Prostate gland (tissue), 2 donors: ENCODE results near the gene SAP30L. TPM values are rescaled to one million over a fixed set of nuclear protein-coding genes. Genes with fewer than 3 reads are reported as not detected.

Source experiments
- DNase-seq: peaks from one replicate; pipeline ENCODE4 v3.0.0-alpha.2; 2019; ENCODE audit warnings: low spot score
- H3K27ac ChIP-seq, 2 donors: fragments of 200-600 bp; sonication (generic); 2 replicates each; pipeline ENCODE4 v1.5.1; 2017 to 2019
- H3K27me3 ChIP-seq: fragments of 200-600 bp; sonication (generic); replicated peaks from 2 replicates; pipeline ENCODE4 v1.5.1; 2019; ENCODE audit not compliant: insufficient read depth
- H3K36me3 ChIP-seq, 2 donors: fragments of 200-600 bp; sonication (generic); 1 replicate in 1 of 2; 2 replicates in 1 of 2; pipeline versions ENCODE4 v1.5.1 to v1.8.1; 2017 to 2019
- H3K4me1 ChIP-seq: fragments of 200-600 bp; sonication (generic); replicated peaks from 2 replicates; pipeline ENCODE4 v1.5.1; 2019
- H3K4me3 ChIP-seq, 2 donors: fragments of 200-600 bp; sonication (generic); 2 replicates each; pipeline ENCODE4 v1.5.1; 2017 to 2019
- H3K9me3 ChIP-seq: fragments of 200-600 bp; sonication (generic); 2 replicates; pipeline ENCODE4 v1.5.1; 2017
- POLR2A ChIP-seq: fragments of 450-650 bp; IDR thresholded peaks from one replicate; pipeline ENCODE4 v1.6.1; 2016; ENCODE audit warnings: antibody characterized with exemption, mild to moderate bottlenecking
- POLR2AphosphoS5 ChIP-seq: sonication (generic); formaldehyde crosslinking; IDR thresholded peaks from one replicate; pipeline ENCODE4 v1.6.1; 2017; ENCODE audit warnings: antibody characterized with exemption
- WGBS: methylation state at CpG from one replicate; pipeline ENCODE4 v1.1.5; 2018; 5-methylcytosine and 5-hydroxymethylcytosine counted together
- intact Hi-C: fragments of 100-400 bp; cut with DNase I; formaldehyde crosslinking; loops from one replicate; pipeline ENCODE4 v1.14.2; 2022
- total RNA-seq, 2 donors: library from RNA; depleted of rRNA; stranded (reverse); fragments of >200 nt; gene quantifications; one replicate each; pipeline ENCODE4 v1.1.0, GENCODE V29; 2016
- TF ChIP-seq, protein P1 (sequence below), 4 experiments: fragments of 200-600 bp in 2 of 4; fragments of 450-650 bp in 2 of 4; sonication (generic) in 2 of 4; IDR thresholded peaks; 1 replicate in 3 of 4; 2 replicates in 1 of 4; pipeline ENCODE4 v1.5.1; 2016 to 2019; ENCODE audit warnings: antibody characterized with exemption in 4 of 4, mild to moderate bottlenecking in 2 of 4, moderate library complexity in 2 of 4

SAP30L gene
- total RNA-seq, 2 donors from 2014 or later: 33.8 to 35.9 TPM

- no peaks in the 10 kb centered on the region for H3K36me3 ChIP-seq
- TF ChIP-seq POLR2A: no peak
- TF ChIP-seq, protein P1, sequence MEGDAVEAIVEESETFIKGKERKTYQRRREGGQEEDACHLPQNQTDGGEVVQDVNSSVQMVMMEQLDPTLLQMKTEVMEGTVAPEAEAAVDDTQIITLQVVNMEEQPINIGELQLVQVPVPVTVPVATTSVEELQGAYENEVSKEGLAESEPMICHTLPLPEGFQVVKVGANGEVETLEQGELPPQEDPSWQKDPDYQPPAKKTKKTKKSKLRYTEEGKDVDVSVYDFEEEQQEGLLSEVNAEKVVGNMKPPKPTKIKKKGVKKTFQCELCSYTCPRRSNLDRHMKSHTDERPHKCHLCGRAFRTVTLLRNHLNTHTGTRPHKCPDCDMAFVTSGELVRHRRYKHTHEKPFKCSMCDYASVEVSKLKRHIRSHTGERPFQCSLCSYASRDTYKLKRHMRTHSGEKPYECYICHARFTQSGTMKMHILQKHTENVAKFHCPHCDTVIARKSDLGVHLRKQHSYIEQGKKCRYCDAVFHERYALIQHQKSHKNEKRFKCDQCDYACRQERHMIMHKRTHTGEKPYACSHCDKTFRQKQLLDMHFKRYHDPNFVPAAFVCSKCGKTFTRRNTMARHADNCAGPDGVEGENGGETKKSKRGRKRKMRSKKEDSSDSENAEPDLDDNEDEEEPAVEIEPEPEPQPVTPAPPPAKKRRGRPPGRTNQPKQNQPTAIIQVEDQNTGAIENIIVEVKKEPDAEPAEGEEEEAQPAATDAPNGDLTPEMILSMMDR (IDR thresholded peaks at IDR 0.05): no peak
- WGBS: 33% methylated on average over 1 of the region's 1 CpG
- H3K4me1 ChIP-seq: no peaks in the 10 kb centered on the region
- no peak overlapping the region for H3K27ac ChIP-seq
- H3K4me3 ChIP-seq: no peak overlapping the region
- no peak for DNase-seq
- no peaks in the 10 kb centered on the region for H3K9me3 ChIP-seq
- peaks cover 3% of the 10 kb centered on the region for H3K27me3 ChIP-seq
- intact Hi-C loops: no loop called here
Observed at GRCh38 chr5:154464438-154464837, 18.6 kb downstream of the SAP30L start.

DNA sequence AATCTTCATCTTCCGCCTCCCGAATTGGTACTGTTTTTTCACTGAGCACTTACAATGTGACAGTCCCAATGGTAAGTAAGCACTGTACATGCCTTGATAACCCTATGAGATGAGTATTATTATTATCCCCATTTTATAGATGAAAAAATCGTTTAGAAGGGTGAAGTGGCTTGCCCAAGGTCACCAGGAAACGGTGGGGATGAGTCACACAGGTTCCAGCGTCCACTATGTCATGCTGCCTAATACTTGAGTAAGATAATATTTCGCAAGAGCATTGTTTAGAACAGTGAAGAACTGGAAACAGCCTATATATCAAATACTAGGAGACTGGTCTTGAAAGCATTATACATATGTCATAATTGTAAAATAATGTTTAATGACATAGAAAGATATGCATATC, 19.4 kb downstream of the SAP30L start:
- intact Hi-C loops: no loop called here
- H3K4me3 ChIP-seq: no peak overlapping the region
- H3K27me3 ChIP-seq: peaks cover 4% of the 10 kb centered on the region
- H3K36me3 ChIP-seq: no peaks in the 10 kb centered on the region
- H3K4me1 ChIP-seq: no peaks in the 10 kb centered on the region
- WGBS: 73% methylated on average over 6 of the region's 6 CpGs
- H3K9me3 ChIP-seq: no peaks in the 10 kb centered on the region
- TF ChIP-seq POLR2AphosphoS5 (no peak), POLR2A (no peak)
- TF ChIP-seq, protein P1 (IDR thresholded peaks at IDR 0.05): no peak
- no peak for DNase-seq
- H3K27ac ChIP-seq: no peak overlapping the region

GRCh38 chr5:154466147-154466546, 20.4 kb downstream of the SAP30L start:
- WGBS: 67% methylated on average over 5 of the region's 5 CpGs
- H3K4me1 ChIP-seq: no peaks in the 10 kb centered on the region
- H3K27me3 ChIP-seq: peaks cover 9% of the 10 kb centered on the region
- no peak for DNase-seq
- H3K27ac ChIP-seq: no peak overlapping the region
- no peaks in the 10 kb centered on the region for H3K36me3 ChIP-seq
- TF ChIP-seq POLR2A: no peak
- TF ChIP-seq, protein P1 (IDR thresholded peaks at IDR 0.05): no peak
- TF ChIP-seq POLR2AphosphoS5: no peak
- H3K4me3 ChIP-seq: no peak overlapping the region
- no peaks in the 10 kb centered on the region for H3K9me3 ChIP-seq
- intact Hi-C loops: loop anchor here (2.0 kb wide), 1 partner anchor 145 kb away; no protein-coding TSS in a partner anchor

GRCh38 chr5:154466671-154467070, 20.9 kb downstream of the SAP30L start:
- TF ChIP-seq, protein P1 (IDR thresholded peaks at IDR 0.05): no peak
- TF ChIP-seq POLR2A (no peak), POLR2AphosphoS5 (no peak)
- Histone ChIP-seq H3K9me3 (no peaks in the 10 kb centered on the region), H3K36me3 (no peaks in the 10 kb centered on the region), H3K27ac (no peak overlapping the region), H3K27me3 (peaks cover 14% of the 10 kb centered on the region), H3K4me1 (no peaks in the 10 kb centered on the region), H3K4me3 (no peak overlapping the region)
- no peak for DNase-seq
- intact Hi-C loops: loop anchor here (2.0 kb wide), 1 partner anchor 144 kb away; no protein-coding TSS in a partner anchor
- WGBS: 91% methylated on average over 5 of the region's 5 CpGs

DNA sequence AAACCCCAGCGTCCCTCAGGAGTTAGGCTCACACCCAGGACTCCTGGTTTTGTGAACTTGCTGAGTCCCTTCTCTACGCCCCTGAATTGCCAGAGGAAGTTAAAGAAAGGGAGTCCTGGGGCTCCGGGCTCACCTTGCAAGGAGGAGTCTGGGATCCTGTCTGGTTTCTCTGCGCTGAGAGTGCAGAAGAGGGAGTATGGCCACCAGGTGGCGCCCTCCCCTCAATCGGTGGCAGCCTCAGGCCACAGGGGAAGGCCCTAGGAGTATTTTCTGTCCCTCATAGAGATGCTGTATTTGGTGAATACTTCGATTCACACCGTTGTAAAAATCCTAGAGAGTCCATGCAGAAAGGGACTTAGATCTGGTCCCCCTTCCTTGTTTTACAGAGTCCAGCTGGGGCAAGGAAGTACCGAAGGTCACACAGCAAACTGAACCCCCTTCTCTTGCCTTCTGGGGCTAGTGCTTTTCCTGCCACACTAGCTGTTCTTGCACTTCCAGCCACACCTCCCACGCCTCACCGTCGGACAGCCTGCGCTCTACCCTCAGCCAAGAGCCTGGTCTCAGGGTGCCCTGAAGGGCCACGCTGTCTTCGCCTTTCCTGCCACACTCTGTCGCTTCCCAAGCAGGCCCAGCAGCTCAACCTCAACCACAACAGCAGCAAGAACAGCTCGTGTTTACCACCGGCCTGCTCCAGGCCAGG, 22.0 kb downstream of the SAP30L start:
- no peaks in the 10 kb centered on the region for H3K4me1 ChIP-seq
- H3K9me3 ChIP-seq: no peaks in the 10 kb centered on the region
- intact Hi-C loops: loop anchor here (2.0 kb wide), 1 partner anchor 143 kb away; no protein-coding TSS in a partner anchor
- no peaks in the 10 kb centered on the region for H3K36me3 ChIP-seq
- H3K27ac ChIP-seq: no peak overlapping the region
- WGBS: 43% methylated on average over 17 of the region's 18 CpGs
- no peak overlapping the region for H3K4me3 ChIP-seq
- TF ChIP-seq POLR2AphosphoS5: no peak
- TF ChIP-seq, protein P1 (IDR thresholded peaks at IDR 0.05): peak; percentile 68 to 96 (median 75)
- peak; percentile 60 for DNase-seq
- H3K27me3 ChIP-seq: peaks cover 22% of the 10 kb centered on the region
